ENCODE measurements around the gene EIF5AL1. TPM values are rescaled to one million over a fixed set of nuclear protein-coding genes. Genes with fewer than 3 reads are reported as not detected.

The EIF5AL1 gene
- total RNA-seq = 0.50 and 0.53 TPM in 2 replicates

GRCh38 chr10:79511891-79512583 lies at the start of gene EIF5AL1:
Gene EIF5AL1 (plus strand): TSS chr10:79512533. CDS start chr10:79512650, 117 bp downstream.

GRCh38 chr10:79560160-79560709 lies 47.9 kb downstream of the EIF5AL1 start, which contains the start of gene SFTPA2:
Gene SFTPA2 (minus strand): TSS chr10:79560407. CDS start chr10:79559483, 924 bp downstream.

Other genes starting within 250 kb of the EIF5AL1 start
- gene PPIF, start 165.1 kb upstream of the EIF5AL1 start, total RNA-seq = 12.5 and 14.4 TPM in 2 replicates
- 26.3 and 29.3 TPM in 2 replicates for gene ZCCHC24, start 66.9 kb upstream of the EIF5AL1 start, total RNA-seq
- gene SFTPA2, start 47.9 kb downstream of the EIF5AL1 start, total RNA-seq = not detected in 2 replicates
- gene SFTPA1, start 98.4 kb downstream of the EIF5AL1 start, total RNA-seq = not detected in 2 replicates
- gene NUTM2B, start 190.7 kb downstream of the EIF5AL1 start, total RNA-seq = 0.13 and 0.31 TPM in 2 replicates

Data from aortic smooth muscle cell (primary cell).